ENCODE results near the gene PTPA.
"Not testable (repeated sequence)": the region's sequence is repeated elsewhere in the genome, so short reads cannot be mapped to it uniquely, and the experiment has no call there.

PTPA gene

GRCh38 chr9:129109952-129110739, 1.1 kb upstream of the PTPA start:
- DNase-seq (ENCODE audit: low read depth): no peak

- peak; percentile 4 for DNase-seq (ENCODE audit: low read depth)
These were observed 425 bp downstream of the PTPA start for GRCh38 chr9:129111528-129112151.

- not testable (repeated sequence) for DNase-seq (ENCODE audit: low read depth)
These were observed 1.3 kb downstream of the PTPA start for GRCh38 chr9:129112526-129112925.

- no peak for DNase-seq (ENCODE audit: low read depth)
These were observed 2.6 kb downstream of the PTPA start for GRCh38 chr9:129113645-129114304.

GRCh38 chr9:129118799-129119198, 7.6 kb downstream of the PTPA start:
- no peak for DNase-seq (ENCODE audit: low read depth)

GRCh38 chr9:129121483-129121882, 10.3 kb downstream of the PTPA start:
- no peak for DNase-seq (ENCODE audit: low read depth)

- DNase-seq (ENCODE audit: low read depth): no peak
These were observed 10.9 kb downstream of the PTPA start for GRCh38 chr9:129122133-129122532.

GRCh38 chr9:129122976-129123375, 11.8 kb downstream of the PTPA start:
- DNase-seq (ENCODE audit: low read depth): not testable (repeated sequence)

GRCh38 chr9:129124506-129125069, 13.4 kb downstream of the PTPA start:
- no peak for DNase-seq (ENCODE audit: low read depth)

GRCh38 chr9:129125478-129125877, 14.3 kb downstream of the PTPA start:
- no peak for DNase-seq (ENCODE audit: low read depth)

- DNase-seq (ENCODE audit: low read depth): no peak
These were observed 15.8 kb downstream of the PTPA start for GRCh38 chr9:129126749-129127618.

- no peak for DNase-seq (ENCODE audit: low read depth)
These were observed 17.5 kb downstream of the PTPA start for GRCh38 chr9:129128689-129129088.

GRCh38 chr9:129130271-129130670, 19.1 kb downstream of the PTPA start:
- not testable (repeated sequence) for DNase-seq (ENCODE audit: low read depth)

- DNase-seq (ENCODE audit: low read depth): no peak
These were observed 19.6 kb downstream of the PTPA start for GRCh38 chr9:129130791-129131190.

GRCh38 chr9:129131300-129132145, 20.3 kb downstream of the PTPA start:
- DNase-seq (ENCODE audit: low read depth): peak; percentile 77

GRCh38 chr9:129133082-129133481, 21.9 kb downstream of the PTPA start:
- DNase-seq (ENCODE audit: low read depth): no peak

GRCh38 chr9:129135476-129135875, 24.3 kb downstream of the PTPA start:
- no peak for DNase-seq (ENCODE audit: low read depth)

- no peak for DNase-seq (ENCODE audit: low read depth)
These were observed 25.3 kb downstream of the PTPA start for GRCh38 chr9:129136446-129137035.

GRCh38 chr9:129137292-129138143, 26.3 kb downstream of the PTPA start:
- DNase-seq (ENCODE audit: low read depth): no peak

GRCh38 chr9:129138144-129138462, 26.9 kb downstream of the PTPA start:
- no peak for DNase-seq (ENCODE audit: low read depth)
